IMR-90 (cell line): ENCODE measurements around the gene GFRA4.

ENCODE experiments used
- CTCF ChIP-seq: conservative IDR thresholded peaks from 2 replicates; pipeline ENCODE4 v1.5.1; 2012; ENCODE audit warnings: mild to moderate bottlenecking, low read depth, low read length, improper control_type of control experiment
- POLR2A ChIP-seq: IDR thresholded peaks from 2 replicates; pipeline ENCODE4 v1.6.1; 2012; ENCODE audit warnings: mild to moderate bottlenecking, low read depth, low read length
- RAD21 ChIP-seq: IDR thresholded peaks from 2 replicates; pipeline ENCODE4 v1.6.1; 2012; ENCODE audit warnings: low read length, improper control_type of control experiment
- SMC3 ChIP-seq: fragments of 150-350 bp; IDR thresholded peaks from 2 replicates; pipeline ENCODE4 v1.6.1; 2016; ENCODE audit warnings: low read depth, mild to moderate bottlenecking, antibody characterized with exemption, low read length, moderate library complexity

- TF ChIP-seq RAD21 (no peak), CTCF (no peak), SMC3 (no peak), POLR2A (no peak)
Measured at GRCh38 chr20:3661814-3662665, 1.2 kb downstream of the GFRA4 start.
